K562 (cell line): Measurements from ENCODE around the gene TLDC2. TPM values are rescaled to one million over a fixed set of nuclear protein-coding genes. Genes with fewer than 3 reads are reported as not detected.

ENCODE experiments used
- ATAC-seq: fragments of 200-7000 bp; cut with Tn5 transposase; 3 replicates; pipeline ENCODE4 v1.9.1; 2020; ENCODE audit warnings: moderate library complexity
- BruUV-seq: library from RNA; stranded (reverse); fragments of 400-500 nt; replicated peaks from 2 replicates; lab custom pipeline; 2021; lab: Mats Ljungman, UMichigan
- CTCF ChIA-PET: fragments of 300-600 bp; formaldehyde crosslinking; extraction: SDS; loops from one replicate; lab custom pipeline; 2021; ENCODE audit warnings: low intra/inter-chr PET ratio; lab: Yijun Ruan, JAX
- POLR2A ChIA-PET: fragments of 300-600, 350-650 bp; sonication (Branson Sonifier 250); formaldehyde crosslinking; extraction: SDS; loops from one replicate; lab custom pipeline; 2021; ENCODE audit warnings: antibody characterized with exemption, inconsistent platforms; lab: Yijun Ruan, JAX
- DNase-seq, 4 experiments: peaks; one replicate each; pipeline versions ENCODE4 v3.0.0 to v3.0.0-alpha.2; 2011 to 2018; ENCODE audit warnings: low spot score in 3 of 4, mixed read lengths in 3 of 4; ENCODE audit errors: extremely low read depth in 1 of 4
- FAIRE-seq: peaks from 2 replicates; lab custom pipeline; 2011; peaks lifted over from hg19 to GRCh38; lab: Jason Lieb, UNC
- H2AFZ ChIP-seq: 2 replicates; pipeline ENCODE4 v1.6.0; 2011; ENCODE audit warnings: low read depth, low read length, control low read depth, inconsistent platforms
- H3K27ac ChIP-seq: fragments of 200-600 bp; 3 replicates; pipeline ENCODE4 v1.8.0; 2011; ENCODE audit warnings: low read depth, mild to moderate bottlenecking, control low read depth, inconsistent platforms, low read length, moderate library complexity, mixed read lengths; ENCODE audit errors: extremely low read depth
- H3K27me3 ChIP-seq, 2 experiments: fragments of 300-600 bp in 1 of 2; 2 replicates in 1 of 2; 3 replicates in 1 of 2; pipeline versions ENCODE4 v1.6.0 to v1.8.0; 2011; ENCODE audit warnings: inconsistent platforms in 2 of 2, low read length in 2 of 2, mild to moderate bottlenecking in 1 of 2, mixed read lengths in 1 of 2, moderate library complexity in 1 of 2; ENCODE audit not compliant: control insufficient read depth in 2 of 2, insufficient read depth in 2 of 2
- H3K36me3 ChIP-seq: fragments of 300-600 bp; 3 replicates; pipeline ENCODE4 v1.8.0; 2011; ENCODE audit warnings: mild to moderate bottlenecking, low read length, inconsistent platforms; ENCODE audit not compliant: control insufficient read depth, insufficient read depth
- H3K4me1 ChIP-seq, 2 experiments: fragments of 200-600 bp in 1 of 2; replicated peaks in 1 of 2; 2 replicates in 1 of 2; 3 replicates in 1 of 2; pipeline versions ENCODE4 v1.5.1 to v1.8.0; 2011; ENCODE audit warnings: inconsistent platforms in 2 of 2, low read length in 2 of 2, mild to moderate bottlenecking in 1 of 2, mixed read lengths in 1 of 2, moderate library complexity in 1 of 2; ENCODE audit not compliant: control insufficient read depth in 2 of 2, insufficient read depth in 2 of 2
- H3K4me2 ChIP-seq: 2 replicates; pipeline ENCODE4 v1.6.1; 2011; ENCODE audit warnings: low read length, control low read depth, inconsistent platforms, mixed read lengths; ENCODE audit not compliant: insufficient read depth
- H3K4me3 ChIP-seq: fragments of 200-600 bp; sonication (generic), shearing (Covaris generic); 2 replicates; pipeline ENCODE4 v1.5.1; 2016; ENCODE audit warnings: control low read depth, inconsistent platforms
- H3K79me2 ChIP-seq: fragments of 200-600 bp; 3 replicates; pipeline ENCODE4 v1.8.0; 2011; ENCODE audit warnings: low read length, inconsistent platforms; ENCODE audit not compliant: control insufficient read depth, insufficient read depth
- H3K9ac ChIP-seq, 2 experiments: 2 replicates each; pipeline versions ENCODE4 v1.6.0 to v1.6.1; 2011; ENCODE audit warnings: low read depth in 2 of 2, low read length in 2 of 2, control low read depth in 1 of 2, inconsistent platforms in 1 of 2, mild to moderate bottlenecking in 1 of 2, mixed read lengths in 1 of 2; ENCODE audit not compliant: insufficient read depth in 1 of 2
- H3K9me1 ChIP-seq: one replicate; pipeline ENCODE4 v1.6.0; 2011; ENCODE audit warnings: inconsistent platforms, mild to moderate bottlenecking, low read length, moderate library complexity; ENCODE audit not compliant: control insufficient read depth, insufficient read depth
- H3K9me3 ChIP-seq: replicated peaks from 2 replicates; pipeline ENCODE4 v1.5.1; 2011; ENCODE audit warnings: low read depth, low read length, inconsistent platforms; ENCODE audit not compliant: control insufficient read depth, insufficient read depth
- H4K20me1 ChIP-seq: replicated peaks from 2 replicates; pipeline ENCODE4 v1.6.1; 2011; ENCODE audit warnings: low read length, inconsistent platforms, mixed read lengths; ENCODE audit not compliant: control insufficient read depth, insufficient read depth
- E2F3 ChIP-seq: fragments of 250-450 bp; sonication (Bioruptor Pico); IDR thresholded peaks from 2 replicates; pipeline ENCODE4 v1.4.0; 2020; ENCODE audit warnings: mild to moderate bottlenecking
- POLR2G ChIP-seq: fragments of 200-400 bp; formaldehyde crosslinking; IDR thresholded peaks from 2 replicates; pipeline ENCODE4 v1.6.1; 2017; ENCODE audit warnings: low read depth, mild to moderate bottlenecking, antibody characterized with exemption, low read length, moderate library complexity
- SP1 ChIP-seq: sonication (generic); formaldehyde crosslinking; IDR thresholded peaks from 2 replicates; pipeline ENCODE4 v1.8.1; 2022; ENCODE audit warnings: mild to moderate bottlenecking, missing genetic modification reagents
- ZNF24 ChIP-seq: fragments of 450-650 bp; IDR thresholded peaks from 2 replicates; pipeline ENCODE4 v1.6.1; 2016
- WGBS: fragments of 100-300 bp; shearing (Covaris generic); methylation state at CpG from one replicate; pipeline ENCODE4 v1.1.6; 2016; ENCODE audit warnings: low coverage, mixed read lengths; ENCODE audit not compliant: insufficient coverage; ENCODE audit errors: missing lambda C conversion rate; 5-methylcytosine and 5-hydroxymethylcytosine counted together
- in situ Hi-C: fragments of 300-500 bp; cut with MboI; formaldehyde crosslinking; loops from 4 replicates; pipeline ENCODE4 v1.15.0; 2018; ENCODE audit warnings: inconsistent platforms, mixed read lengths
- intact Hi-C: fragments of 100-400 bp; cut with micrococcal nuclease; formaldehyde crosslinking; loops from 2 replicates; pipeline ENCODE4 v1.14.2; 2022
- polyA plus RNA-seq, 8 experiments: library from polyadenylated mRNA; depleted of rRNA in 4 of 8; stranded (reverse) in 5 of 8; unstranded in 3 of 8; fragments of >200 nt; fragmentation: Nextera tagmentation in 2 of 8; fragmentation: Illumina TruSeq in 1 of 8; extraction: Ambion mirVana in 2 of 8; extraction: Trizol in 1 of 8; gene quantifications; 2 replicates each; pipeline versions ENCODE4 v1.2.1 to v1.2.3, GENCODE V29; 2011 to 2014; ENCODE audit warnings: inconsistent platforms in 1 of 8, missing spikeins in 1 of 8
- total RNA-seq, 7 experiments: library from RNA; depleted of rRNA in 6 of 7; stranded (reverse); fragments of >200 nt in 6 of 7; fragmentation: Illumina TruSeq in 2 of 7; extraction: Trizol in 2 of 7; gene quantifications; 2 replicates each; pipeline versions ENCODE4 v1.2.1 to v1.2.3, GENCODE V29; 2011 to 2021; ENCODE audit warnings: low replicate concordance in 1 of 7

TLDC2 gene
- total and polyA plus RNA-seq, 9 of the 15 experiments (the other 6 are each of a cell fraction or from before 2014, with no cell fraction given): not detected

DNA sequence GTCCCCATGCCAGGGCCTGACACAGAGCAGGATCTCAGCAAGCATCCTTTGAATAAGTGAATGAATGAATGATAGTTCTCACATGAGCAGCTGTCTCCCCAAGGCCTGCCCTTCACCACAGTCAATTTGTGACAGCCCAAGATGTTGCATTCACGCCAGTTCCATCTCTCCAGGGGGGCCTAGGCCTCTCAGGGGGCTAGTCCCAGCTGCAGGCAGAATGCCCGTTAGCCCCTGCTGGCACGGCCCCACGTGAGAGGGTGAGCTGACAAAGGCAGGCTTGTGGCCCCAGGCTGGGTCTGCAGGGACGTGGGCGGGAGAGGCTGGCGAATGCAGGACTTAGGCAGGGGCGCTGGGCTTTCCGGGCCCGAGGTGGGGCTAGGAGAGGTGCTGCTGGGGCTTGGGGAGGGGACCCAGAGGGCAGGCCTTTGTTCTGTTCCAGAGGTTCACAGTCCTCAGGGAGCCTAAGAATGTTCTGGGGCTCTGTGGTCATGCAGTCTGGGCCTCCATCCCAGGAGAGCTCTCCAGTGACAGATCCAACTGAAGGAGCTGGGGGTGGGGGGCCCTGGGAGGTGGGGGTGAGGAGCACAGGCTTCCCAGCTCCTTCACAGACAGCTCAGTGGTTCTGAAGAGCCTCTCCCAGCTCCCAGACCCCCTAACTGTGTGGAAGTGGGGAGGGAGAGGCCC lies 30.5 kb upstream of the TLDC2 start:
- intact Hi-C loops: no loop called here
- Histone ChIP-seq H3K4me3 (no peak overlapping the region), H3K27me3 (no peaks in the 10 kb centered on the region), H2AFZ (no peak overlapping the region), H3K9ac (peak overlapping the region in 1 of 2 experiments; percentile 76; a peak in 1 of 4 replicates), H3K9me3 (no peaks in the 10 kb centered on the region; the same call in 1 of the 2 replicates), H3K79me2 (peaks cover 40% of the 10 kb centered on the region), H3K36me3 (peaks cover 14% of the 10 kb centered on the region; the same call in 1 of the 3 replicates), H3K4me2 (no peak overlapping the region), H3K9me1 (no peaks in the 10 kb centered on the region), H4K20me1 (0 out of 2 replicates have a peak, but pooled peaks cover 3% of the 10 kb centered on the region), H3K4me1 (peaks cover 13 to 27% of the 10 kb centered on the region in 2 experiments; a peak in 4 of 5 replicates), H3K27ac (no peak overlapping the region)
- DNase-seq: no peak
- no peak for TF ChIP-seq SP1
- peak; percentile 77 for TF ChIP-seq ZNF24
- TF ChIP-seq E2F3 (CRISPR knock-in tag): no peak
- 0 out of 2 replicates have a peak, but pooled peaks have one; percentile 49 for TF ChIP-seq POLR2G
- ATAC-seq: no peak
- WGBS: 94% methylated on average over 10 of the region's 10 CpGs
- no TSS peak for BruUV-seq
- POLR2A ChIA-PET: interaction anchor here (0.8 to 7.0 kb wide), 3 partner anchors 8 to 14 kb away, joined by 3 to 65 read pairs (median 7); a partner anchor contains a TSS
- CTCF ChIA-PET: no interaction called here
- FAIRE-seq: no peak
- in situ Hi-C loops: no loop called here
